Breast epithelium (tissue), 3 donors: ENCODE measurements around the gene IGF1.

Experiments used
- POLR2A ChIP-seq: fragments of 450-650 bp; IDR thresholded peaks from one replicate; pipeline ENCODE4 v1.6.1; 2016; ENCODE audit warnings: antibody characterized with exemption, mild to moderate bottlenecking, moderate library complexity
- POLR2AphosphoS5 ChIP-seq, 3 donors: sonication (generic); formaldehyde crosslinking; IDR thresholded peaks; one replicate each; pipeline ENCODE4 v1.6.1; 2017; ENCODE audit warnings: antibody characterized with exemption in 3 of 3
- TF ChIP-seq, protein P1 (sequence below), 3 donors: fragments of 450-650 bp; IDR thresholded peaks; one replicate each; pipeline ENCODE4 v1.5.1; 2016 to 2017; ENCODE audit warnings: antibody characterized with exemption in 3 of 3, mild to moderate bottlenecking in 3 of 3, moderate library complexity in 3 of 3

DNA sequence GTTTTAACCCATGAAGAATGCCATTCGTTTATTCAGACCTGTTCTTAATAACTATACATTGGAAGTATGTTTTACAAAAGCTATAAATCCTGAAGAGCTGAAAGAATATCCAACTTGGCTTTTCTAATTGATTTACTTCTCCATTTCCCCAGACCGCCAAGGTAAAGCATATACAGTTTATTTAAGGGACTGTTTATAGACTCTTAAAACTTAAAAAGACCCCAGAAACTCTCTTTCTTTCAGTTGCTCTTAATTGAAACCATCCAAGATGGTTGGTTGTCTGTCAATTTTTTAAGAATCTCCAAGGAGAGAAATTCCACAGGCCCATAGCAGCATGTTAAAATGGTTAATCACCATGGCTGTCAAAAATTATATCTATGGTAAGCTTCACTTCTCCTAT, 8.8 kb downstream of the IGF1 start:
- TF ChIP-seq, protein P1, sequence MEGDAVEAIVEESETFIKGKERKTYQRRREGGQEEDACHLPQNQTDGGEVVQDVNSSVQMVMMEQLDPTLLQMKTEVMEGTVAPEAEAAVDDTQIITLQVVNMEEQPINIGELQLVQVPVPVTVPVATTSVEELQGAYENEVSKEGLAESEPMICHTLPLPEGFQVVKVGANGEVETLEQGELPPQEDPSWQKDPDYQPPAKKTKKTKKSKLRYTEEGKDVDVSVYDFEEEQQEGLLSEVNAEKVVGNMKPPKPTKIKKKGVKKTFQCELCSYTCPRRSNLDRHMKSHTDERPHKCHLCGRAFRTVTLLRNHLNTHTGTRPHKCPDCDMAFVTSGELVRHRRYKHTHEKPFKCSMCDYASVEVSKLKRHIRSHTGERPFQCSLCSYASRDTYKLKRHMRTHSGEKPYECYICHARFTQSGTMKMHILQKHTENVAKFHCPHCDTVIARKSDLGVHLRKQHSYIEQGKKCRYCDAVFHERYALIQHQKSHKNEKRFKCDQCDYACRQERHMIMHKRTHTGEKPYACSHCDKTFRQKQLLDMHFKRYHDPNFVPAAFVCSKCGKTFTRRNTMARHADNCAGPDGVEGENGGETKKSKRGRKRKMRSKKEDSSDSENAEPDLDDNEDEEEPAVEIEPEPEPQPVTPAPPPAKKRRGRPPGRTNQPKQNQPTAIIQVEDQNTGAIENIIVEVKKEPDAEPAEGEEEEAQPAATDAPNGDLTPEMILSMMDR (IDR thresholded peaks at IDR 0.05), result no peak
- TF ChIP-seq POLR2A (no peak), POLR2AphosphoS5 (IDR thresholded peaks at IDR 0.05) (no peak)
